Measurements from ENCODE around the gene INTS11. TPM values are rescaled to one million over a fixed set of nuclear protein-coding genes. Genes with fewer than 3 reads are reported as not detected.

Gene INTS11
- total RNA-seq, 1 donor from 2014 or later = 151 TPM

DNA sequence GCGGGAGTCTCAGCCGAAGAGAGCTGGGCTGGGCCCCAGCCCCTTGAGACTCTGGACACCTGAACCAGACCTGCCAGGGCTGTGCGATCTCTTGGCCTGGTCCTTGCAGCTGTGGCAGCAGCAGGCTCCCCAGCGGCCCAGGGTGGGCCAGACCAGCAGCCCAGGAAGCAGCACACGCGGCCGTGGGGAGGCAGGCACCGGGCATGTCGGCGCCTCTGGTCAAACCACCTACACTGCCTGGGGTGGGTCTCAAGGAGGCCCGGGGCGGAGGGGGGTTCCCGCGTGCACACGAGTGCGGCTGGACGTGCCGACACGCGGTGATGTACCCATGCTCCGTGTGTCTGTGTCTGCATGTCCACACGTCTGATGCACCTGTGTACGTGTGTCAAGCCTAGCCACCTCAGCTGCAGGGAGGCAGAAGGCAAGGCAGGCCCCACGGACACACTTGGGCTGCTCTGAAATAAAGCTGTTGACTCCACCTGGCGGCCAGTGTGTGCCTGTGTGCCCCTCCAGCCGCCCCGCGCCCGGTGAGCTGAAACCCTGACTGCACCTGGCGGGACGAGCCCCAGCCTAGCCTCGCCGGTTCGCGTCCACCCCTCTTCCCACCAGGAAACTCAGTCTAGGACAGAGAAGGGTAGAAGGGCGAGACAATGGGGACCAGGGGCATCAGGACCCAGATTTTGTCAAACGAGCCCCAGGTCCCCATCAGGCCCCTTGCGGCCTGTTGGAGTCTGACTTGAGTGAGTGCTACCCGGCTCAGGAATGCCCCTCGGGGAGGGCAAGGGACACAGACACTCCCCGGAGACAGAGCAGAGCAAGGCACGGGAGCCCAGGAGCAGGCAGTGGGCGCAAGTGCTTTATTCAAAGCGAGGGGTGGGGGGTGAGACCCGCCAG is 32.7 kb downstream of the INTS11 start:
- no peak overlapping the region for H3K4me3 Mint-ChIP-seq
- no peaks in the 10 kb centered on the region for H3K9me3 Mint-ChIP-seq
- CTCF ChIA-PET = interaction anchor here (0.7 to 3.2 kb wide), 20 partner anchors 12 to 310 kb away, joined by 3 to 71 read pairs (median 4); partner anchors contain the start of genes ISG15 and PERM1
- ATAC-seq (ENCODE audit: low read depth) (peak; percentile 92), DNase-seq (peak; percentile 68)
- peaks cover 10% of the 10 kb centered on the region for H3K4me1 Mint-ChIP-seq
- peaks cover 2% of the 10 kb centered on the region for H3K27me3 Mint-ChIP-seq
- POLR2A ChIA-PET = interaction anchor here (0.6 to 1.4 kb wide), 6 partner anchors 170 to 308 kb away, joined by 3 to 11 read pairs (median 4); no protein-coding TSS in a partner anchor
- H3K27ac Mint-ChIP-seq = no peak overlapping the region
- no peaks in the 10 kb centered on the region for H3K36me3 Mint-ChIP-seq (ENCODE audit: low read depth)
- no peak for TF ChIP-seq CTCF (IDR thresholded peaks at IDR 0.05)
- intact Hi-C loops (cut with micrococcal nuclease) = loop anchor here (1.0 to 5.0 kb wide), 4 partner anchors 84 to 307 kb away; partner anchors contain the start of gene TNFRSF18

DNA sequence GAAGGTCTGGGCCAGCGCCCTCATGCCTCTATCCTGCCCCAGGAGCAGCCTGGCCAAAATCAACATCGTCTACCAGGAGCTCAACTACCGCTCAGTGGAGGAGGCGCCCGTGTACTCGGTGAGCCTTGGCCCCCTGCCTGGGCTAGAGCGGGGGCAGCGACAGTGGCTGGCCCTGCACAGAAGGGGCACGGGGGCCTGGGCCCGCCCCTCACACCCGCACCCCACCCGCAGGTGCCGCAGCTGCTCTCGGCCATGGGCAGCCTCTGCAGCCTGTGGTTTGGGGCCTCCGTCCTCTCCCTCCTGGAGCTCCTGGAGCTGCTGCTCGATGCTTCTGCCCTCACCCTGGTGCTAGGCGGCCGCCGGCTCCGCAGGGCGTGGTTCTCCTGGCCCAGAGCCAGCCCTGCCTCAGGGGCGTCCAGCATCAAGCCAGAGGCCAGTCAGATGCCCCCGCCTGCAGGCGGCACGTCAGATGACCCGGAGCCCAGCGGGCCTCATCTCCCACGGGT is 33.4 kb downstream of the INTS11 start:
- no peak for DNase-seq
- CTCF ChIA-PET = interaction anchor here (0.7 to 3.2 kb wide), 18 partner anchors 12 to 309 kb away, joined by 3 to 71 read pairs (median 4); partner anchors contain the start of gene PERM1
- Mint-ChIP-seq H3K27ac (no peak overlapping the region), H3K9me3 (no peaks in the 10 kb centered on the region), H3K4me1 (peaks cover 10% of the 10 kb centered on the region), H3K36me3 (ENCODE audit: low read depth) (no peaks in the 10 kb centered on the region), H3K4me3 (no peak overlapping the region), H3K27me3 (peaks cover 2% of the 10 kb centered on the region)
- POLR2A ChIA-PET = interaction anchor here (1.0 to 1.4 kb wide), 6 partner anchors 169 to 307 kb away, joined by 3 to 11 read pairs (median 4); no protein-coding TSS in a partner anchor
- TF ChIP-seq CTCF (IDR thresholded peaks at IDR 0.05) = no peak
- ATAC-seq (ENCODE audit: low read depth) = no peak
- intact Hi-C loops (cut with micrococcal nuclease) = loop anchor here (1.0 to 5.0 kb wide), 2 partner anchors 84 to 169 kb away; partner anchors contain the start of gene TNFRSF18

DNA sequence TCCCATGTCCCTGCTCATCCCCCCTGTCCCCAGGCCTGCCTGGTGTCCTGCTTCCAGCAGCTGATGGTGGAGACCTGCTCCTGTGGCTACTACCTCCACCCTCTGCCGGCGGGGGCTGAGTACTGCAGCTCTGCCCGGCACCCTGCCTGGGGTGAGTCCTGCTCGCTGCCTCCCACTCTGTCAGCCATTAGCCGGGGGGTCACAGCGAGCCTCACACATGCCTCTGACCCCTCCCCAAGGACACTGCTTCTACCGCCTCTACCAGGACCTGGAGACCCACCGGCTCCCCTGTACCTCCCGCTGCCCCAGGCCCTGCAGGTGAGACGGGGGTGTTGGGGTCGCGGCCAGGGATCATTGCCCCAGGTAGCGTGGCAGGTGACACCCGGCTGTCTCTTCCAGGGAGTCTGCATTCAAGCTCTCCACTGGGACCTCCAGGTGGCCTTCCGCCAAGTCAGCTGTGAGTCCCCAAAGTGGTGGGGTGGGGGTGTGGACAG is 34.2 kb downstream of the INTS11 start:
- Mint-ChIP-seq H3K4me3 (no peak overlapping the region), H3K9me3 (no peaks in the 10 kb centered on the region), H3K27me3 (peaks cover 2% of the 10 kb centered on the region), H3K27ac (no peak overlapping the region), H3K4me1 (peaks cover 10% of the 10 kb centered on the region), H3K36me3 (ENCODE audit: low read depth) (no peaks in the 10 kb centered on the region)
- ChIA-PET CTCF (interaction anchor here (1.0 to 3.2 kb wide), 5 partner anchors 12 to 308 kb away, joined by 3 to 71 read pairs (median 23); partner anchors contain the start of gene PERM1), POLR2A (interaction anchor here (0.6 to 1.3 kb wide), 3 partner anchors 17 to 226 kb away, joined by 3 to 6 read pairs (median 5); partner anchors contain the start of gene UBE2J2)
- DNase-seq = peak; percentile 67
- intact Hi-C loops (cut with micrococcal nuclease) = loop anchor here (1.0 to 5.0 kb wide), 2 partner anchors 16 to 83 kb away; partner anchors contain the start of gene TNFRSF18
- no peak for TF ChIP-seq CTCF (IDR thresholded peaks at IDR 0.05)
- peak; percentile 83 for ATAC-seq (ENCODE audit: low read depth)

DNA sequence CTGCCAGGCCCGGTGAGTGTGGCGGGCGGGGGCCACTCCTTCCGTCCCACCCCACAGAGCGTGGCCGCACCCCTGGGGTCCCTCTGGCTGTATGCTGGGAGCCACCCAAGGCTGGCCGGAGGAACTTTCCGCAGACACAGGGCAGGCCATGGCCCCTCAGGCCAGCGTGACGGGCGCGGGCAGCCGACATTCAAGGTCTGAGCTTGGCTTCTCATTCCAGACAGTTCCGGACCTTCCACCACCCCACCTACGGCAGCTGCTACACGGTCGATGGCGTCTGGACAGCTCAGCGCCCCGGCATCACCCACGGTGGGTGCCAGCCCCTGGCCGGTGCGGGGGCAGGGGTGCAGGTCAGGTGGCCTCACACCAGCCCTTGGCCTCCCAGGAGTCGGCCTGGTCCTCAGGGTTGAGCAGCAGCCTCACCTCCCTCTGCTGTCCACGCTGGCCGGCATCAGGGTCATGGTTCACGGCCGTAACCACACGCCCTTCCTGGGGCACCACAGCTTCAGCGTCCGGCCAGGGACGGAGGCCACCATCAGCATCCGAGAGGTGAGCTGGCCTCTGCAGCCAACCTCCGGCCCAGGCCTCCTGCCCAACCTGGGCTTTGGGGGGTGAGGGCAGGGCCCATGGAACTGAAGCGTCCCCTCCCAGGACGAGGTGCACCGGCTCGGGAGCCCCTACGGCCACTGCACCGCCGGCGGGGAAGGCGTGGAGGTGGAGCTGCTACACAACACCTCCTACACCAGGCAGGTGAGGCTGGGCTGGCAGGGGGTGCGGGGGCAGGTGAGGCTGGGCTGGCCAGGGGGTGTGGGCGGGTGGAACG is 37.0 kb downstream of the INTS11 start:
- DNase-seq (no peak), ATAC-seq (ENCODE audit: low read depth) (no peak)
- TF ChIP-seq CTCF (IDR thresholded peaks at IDR 0.05) = no peak
- POLR2A ChIA-PET = no interaction called here
- H3K4me1 Mint-ChIP-seq = peaks cover 14% of the 10 kb centered on the region
- CTCF ChIA-PET = no interaction called here
- no peaks in the 10 kb centered on the region for H3K9me3 Mint-ChIP-seq
- H3K27ac Mint-ChIP-seq = no peak overlapping the region
- peaks cover 2% of the 10 kb centered on the region for H3K27me3 Mint-ChIP-seq
- H3K4me3 Mint-ChIP-seq = no peak overlapping the region
- intact Hi-C loops (cut with micrococcal nuclease) = no loop called here
- no peaks in the 10 kb centered on the region for H3K36me3 Mint-ChIP-seq (ENCODE audit: low read depth)
